ENCODE results near the gene ZNF423.

Gene ZNF423

DNA sequence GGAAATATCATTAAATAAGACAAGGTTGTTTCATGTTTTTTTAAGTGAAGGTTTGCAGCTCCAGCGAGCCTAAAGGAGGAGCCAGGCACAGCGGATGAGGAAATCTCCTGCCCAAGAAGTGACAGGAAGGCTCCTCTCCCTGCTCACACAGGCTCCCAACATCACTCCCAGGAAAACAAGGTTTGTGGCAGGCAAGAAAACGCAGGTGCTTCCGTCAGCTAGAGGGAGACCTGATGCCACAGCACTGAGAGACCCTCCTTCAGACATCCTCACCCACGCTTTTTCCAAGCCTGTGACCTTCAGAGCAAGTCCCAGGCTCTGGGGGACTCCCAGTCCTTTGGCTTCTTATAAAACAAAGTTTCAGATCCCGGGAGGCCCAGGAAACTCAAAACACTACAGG is 89.7 kb downstream of the ZNF423 start:
- no peak overlapping the region for H3K27ac ChIP-seq
- no peak for TF ChIP-seq CTCF (conservative IDR thresholded peaks at IDR 0.05)

DNA sequence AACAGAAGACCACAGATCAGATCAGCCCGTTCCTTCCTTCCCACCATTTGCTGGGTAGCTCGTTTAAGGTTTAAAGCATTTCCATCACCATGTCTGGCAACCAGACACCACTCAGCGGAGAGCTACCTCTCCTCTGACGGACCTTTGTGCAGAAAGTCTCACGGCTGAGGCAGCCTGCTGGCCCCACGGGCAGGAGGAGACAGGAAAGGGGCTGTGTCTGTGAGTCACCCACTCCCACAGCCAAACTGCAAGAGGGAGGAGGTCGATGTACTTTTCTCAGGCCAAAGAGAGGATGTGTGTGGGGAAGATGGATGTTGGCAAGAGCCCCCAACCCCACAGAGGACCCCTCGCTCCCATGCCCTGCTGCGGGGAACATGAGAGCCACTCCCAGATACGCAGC is 92.1 kb downstream of the ZNF423 start:
- H3K27ac ChIP-seq: no peak overlapping the region
- TF ChIP-seq CTCF (conservative IDR thresholded peaks at IDR 0.05): no peak

DNA sequence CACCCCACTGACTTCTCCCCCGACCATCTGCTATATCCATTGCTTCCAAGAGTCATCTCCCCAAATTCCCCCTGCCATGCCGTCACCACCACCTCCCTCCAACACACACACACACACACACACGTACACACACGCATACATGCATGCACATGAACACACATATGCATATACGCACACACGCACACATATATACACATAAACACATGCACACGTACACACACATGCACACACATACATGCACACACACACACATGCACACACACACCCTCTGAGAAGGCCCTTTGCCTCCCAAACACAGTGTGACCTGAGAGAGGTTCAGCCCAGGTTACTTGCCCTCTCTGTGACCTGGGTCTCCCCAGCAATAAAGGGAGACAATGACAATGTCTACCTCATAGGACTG is 95.1 kb downstream of the ZNF423 start:
- TF ChIP-seq CTCF (conservative IDR thresholded peaks at IDR 0.05): no peak
- no peak overlapping the region for H3K27ac ChIP-seq

DNA sequence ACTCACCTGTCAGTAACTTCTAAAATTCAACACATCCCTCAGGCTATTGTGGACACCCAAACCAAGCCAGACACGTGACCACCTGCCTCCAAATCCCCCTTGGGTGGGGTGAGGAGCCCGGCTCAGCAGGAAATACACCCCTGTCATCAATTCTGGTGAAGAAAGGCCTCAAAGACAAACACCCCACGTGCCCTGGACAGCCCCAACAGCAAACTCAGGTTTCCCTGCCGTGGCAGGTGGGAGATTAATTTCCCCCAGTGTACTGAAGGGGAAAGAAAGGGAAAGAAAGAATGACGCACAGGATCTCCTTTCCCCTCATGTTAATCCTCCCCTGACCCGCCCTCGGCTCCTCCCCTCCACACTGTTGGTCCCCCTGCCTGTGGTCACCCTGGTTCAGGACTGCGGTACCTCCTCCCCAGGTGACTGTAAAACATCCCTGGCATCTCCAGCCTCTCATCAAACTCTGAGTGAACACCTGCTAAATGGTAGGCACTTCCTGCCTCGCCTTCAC is 98.3 kb downstream of the ZNF423 start:
- H3K27ac ChIP-seq: no peak overlapping the region
- no peak for TF ChIP-seq CTCF (conservative IDR thresholded peaks at IDR 0.05)

- no peak for TF ChIP-seq CTCF (conservative IDR thresholded peaks at IDR 0.05)
- no peak overlapping the region for H3K27ac ChIP-seq
Observed at GRCh38 chr16:49756775-49757558, 98.9 kb downstream of the ZNF423 start.

- no peak overlapping the region for H3K27ac ChIP-seq
- no peak for TF ChIP-seq CTCF (conservative IDR thresholded peaks at IDR 0.05)
Observed at GRCh38 chr16:49755716-49756505, 100.0 kb downstream of the ZNF423 start.

DNA sequence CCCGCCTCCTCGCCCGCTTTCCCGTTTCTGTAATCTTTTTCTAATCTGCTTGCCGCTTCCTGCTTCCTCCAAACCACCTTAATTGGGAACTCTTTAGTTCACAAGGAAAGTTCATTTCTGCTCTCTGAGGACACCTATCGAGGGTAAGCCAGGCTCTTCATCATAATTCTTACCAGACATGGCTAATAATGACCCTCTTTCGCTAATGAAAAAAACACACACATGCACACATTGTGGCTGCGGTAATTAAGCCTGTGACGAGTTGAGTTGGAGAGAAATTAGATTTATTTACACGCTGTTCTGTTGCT is 100.6 kb downstream of the ZNF423 start:
- TF ChIP-seq CTCF (conservative IDR thresholded peaks at IDR 0.05): peak; percentile 70
- H3K27ac ChIP-seq: no peak overlapping the region

Measured in VCaP (cell line).